Trophoblast cell (in vitro differentiated cells and primary cell): ENCODE results near the gene PNLIPRP3.
A peak's percentile ranks its signal among the peaks of the same experiment; 100 is the strongest.

Experiments used
- DNase-seq, 2 donors: peaks; one replicate each; pipeline ENCODE4 v3.0.0-alpha.2; 2016
- H2AFZ ChIP-seq: 2 replicates; pipeline ENCODE4 v1.6.1; 2013; ENCODE audit warnings: low read length, moderate library complexity, mild to moderate bottlenecking; ENCODE audit not compliant: insufficient read depth, poor library complexity
- H2AK5ac ChIP-seq: 2 replicates; pipeline ENCODE4 v1.6.1; 2013; ENCODE audit warnings: mild to moderate bottlenecking, low read length
- H2BK120ac ChIP-seq: 2 replicates; pipeline ENCODE4 v1.6.1; 2013; ENCODE audit warnings: low read length, mild to moderate bottlenecking, moderate library complexity; ENCODE audit not compliant: insufficient read depth, poor library complexity
- H2BK12ac ChIP-seq: 2 replicates; pipeline ENCODE4 v1.6.1; 2013; ENCODE audit warnings: mild to moderate bottlenecking, low read length, moderate library complexity
- H2BK5ac ChIP-seq: 2 replicates; pipeline ENCODE4 v1.6.1; 2013; ENCODE audit warnings: low read length, low read depth, moderate library complexity, mild to moderate bottlenecking; ENCODE audit not compliant: poor library complexity
- H3K14ac ChIP-seq: 2 replicates; pipeline ENCODE4 v1.6.1; 2013; ENCODE audit warnings: mild to moderate bottlenecking, low read length
- H3K18ac ChIP-seq: 2 replicates; pipeline ENCODE4 v1.6.1; 2013; ENCODE audit warnings: mild to moderate bottlenecking, low read length
- H3K23ac ChIP-seq: 2 replicates; pipeline ENCODE4 v1.6.1; 2013; ENCODE audit warnings: low read length
- H3K27ac ChIP-seq: 2 replicates; pipeline ENCODE4 v1.5.1; 2013; ENCODE audit warnings: low read depth, mild to moderate bottlenecking, inconsistent platforms, low read length, moderate library complexity
- H3K27me3 ChIP-seq: 2 replicates; pipeline ENCODE4 v1.6.1; 2013; ENCODE audit warnings: inconsistent platforms, mild to moderate bottlenecking, low read length, moderate library complexity; ENCODE audit not compliant: insufficient read depth
- H3K36me3 ChIP-seq, 2 experiments: 1 replicate in 1 of 2; 2 replicates in 1 of 2; pipeline ENCODE4 v1.6.1; 2013; ENCODE audit warnings: low read length in 2 of 2, mild to moderate bottlenecking in 2 of 2, moderate library complexity in 1 of 2; ENCODE audit not compliant: insufficient read depth in 2 of 2, control insufficient read depth in 1 of 2
- H3K4ac ChIP-seq: 2 replicates; pipeline ENCODE4 v1.6.1; 2013; ENCODE audit warnings: low read depth, mild to moderate bottlenecking, low read length, moderate library complexity
- H3K4me1 ChIP-seq, 2 experiments: 1 replicate in 1 of 2; 2 replicates in 1 of 2; pipeline ENCODE4 v1.6.1; 2013; ENCODE audit warnings: low read length in 2 of 2, mild to moderate bottlenecking in 2 of 2, moderate library complexity in 1 of 2; ENCODE audit not compliant: insufficient read depth in 2 of 2, control insufficient read depth in 1 of 2
- H3K4me2 ChIP-seq: 2 replicates; pipeline ENCODE4 v1.6.1; 2013; ENCODE audit warnings: inconsistent platforms, mild to moderate bottlenecking, low read length, moderate library complexity
- H3K4me3 ChIP-seq: 2 replicates; pipeline ENCODE4 v1.5.1; 2013; ENCODE audit warnings: mild to moderate bottlenecking, low read depth, low read length, inconsistent platforms
- H3K79me1 ChIP-seq: one replicate; pipeline ENCODE4 v1.6.1; 2013; ENCODE audit warnings: low read length
- H3K79me2 ChIP-seq: 2 replicates; pipeline ENCODE4 v1.6.1; 2013; ENCODE audit warnings: low read length, mild to moderate bottlenecking; ENCODE audit not compliant: control insufficient read depth, insufficient read depth, poor library complexity
- H3K9ac ChIP-seq: 2 replicates; pipeline ENCODE4 v1.6.1; 2013; ENCODE audit warnings: mild to moderate bottlenecking, low read length
- H3K9me3 ChIP-seq: 2 replicates; pipeline ENCODE4 v1.6.1; 2013; ENCODE audit warnings: low read depth, mild to moderate bottlenecking, control low read depth, inconsistent platforms, low read length; ENCODE audit not compliant: insufficient read depth
- H4K12ac ChIP-seq: 2 replicates; pipeline ENCODE4 v1.6.1; 2013; ENCODE audit warnings: low read depth, mild to moderate bottlenecking, low read length, moderate library complexity
- H4K8ac ChIP-seq: 2 replicates; pipeline ENCODE4 v1.6.1; 2013; ENCODE audit warnings: low read depth, mild to moderate bottlenecking, low read length, moderate library complexity
- H4K91ac ChIP-seq: one replicate; pipeline ENCODE4 v1.6.1; 2013; ENCODE audit warnings: low read depth, mild to moderate bottlenecking, low read length, moderate library complexity
- WGBS: extraction: QIAGEN DNeasy Blood & Tissue Kit; methylation state at CpG from one replicate; pipeline ENCODE4 v1.1.7; 2013; ENCODE audit warnings: missing lambda C conversion rate; ENCODE audit not compliant: insufficient read length, insufficient coverage; ENCODE audit errors: extremely low coverage; 5-methylcytosine and 5-hydroxymethylcytosine counted together

Gene PNLIPRP3

DNA sequence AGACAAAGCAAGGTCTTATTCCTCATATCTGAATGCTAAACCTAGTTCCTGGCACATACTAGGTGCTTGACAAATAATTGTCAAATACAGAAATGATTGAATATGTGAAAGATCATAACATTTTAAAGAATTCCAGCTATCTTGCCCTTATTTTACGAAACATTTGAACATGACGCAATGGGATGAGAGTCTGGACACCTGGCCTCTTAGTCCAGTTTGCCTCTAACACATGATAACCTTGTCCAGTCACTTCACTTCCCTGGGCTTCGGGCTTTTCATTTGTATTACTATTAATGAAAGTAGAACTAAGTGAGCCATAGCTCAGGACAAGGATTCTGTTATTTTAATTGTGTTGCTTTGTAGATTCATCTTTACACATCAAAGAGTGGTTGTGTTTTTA, 32.6 kb downstream of the PNLIPRP3 start:
- no peaks in the 10 kb centered on the region for H3K27me3 ChIP-seq
- no peak overlapping the region for H3K4ac ChIP-seq
- no peak overlapping the region for H2AFZ ChIP-seq
- peaks cover 5% of the 10 kb centered on the region for H3K9me3 ChIP-seq
- no peak overlapping the region for H3K4me2 ChIP-seq
- H2BK5ac ChIP-seq = no peak overlapping the region
- DNase-seq = peak; percentile 54 to 74
- H3K79me2 ChIP-seq = no peaks in the 10 kb centered on the region
- no peak overlapping the region for H2AK5ac ChIP-seq
- H3K18ac ChIP-seq = no peak overlapping the region
- no peak overlapping the region for H3K9ac ChIP-seq
- H3K4me1 ChIP-seq = no peaks in the 10 kb centered on the region
- no peak overlapping the region for H3K4me3 ChIP-seq
- H3K23ac ChIP-seq = no peak overlapping the region
- no CpG with 5 or more reads among the region's 3 CpGs for WGBS
- H3K79me1 ChIP-seq = no peaks in the 10 kb centered on the region
- no peak overlapping the region for H4K8ac ChIP-seq
- H4K12ac ChIP-seq = no peak overlapping the region
- no peak overlapping the region for H4K91ac ChIP-seq
- H3K36me3 ChIP-seq = no peaks in the 10 kb centered on the region
- no peak overlapping the region for H2BK12ac ChIP-seq
- H3K27ac ChIP-seq = no peak overlapping the region
- no peak overlapping the region for H2BK120ac ChIP-seq
- no peak overlapping the region for H3K14ac ChIP-seq

DNA sequence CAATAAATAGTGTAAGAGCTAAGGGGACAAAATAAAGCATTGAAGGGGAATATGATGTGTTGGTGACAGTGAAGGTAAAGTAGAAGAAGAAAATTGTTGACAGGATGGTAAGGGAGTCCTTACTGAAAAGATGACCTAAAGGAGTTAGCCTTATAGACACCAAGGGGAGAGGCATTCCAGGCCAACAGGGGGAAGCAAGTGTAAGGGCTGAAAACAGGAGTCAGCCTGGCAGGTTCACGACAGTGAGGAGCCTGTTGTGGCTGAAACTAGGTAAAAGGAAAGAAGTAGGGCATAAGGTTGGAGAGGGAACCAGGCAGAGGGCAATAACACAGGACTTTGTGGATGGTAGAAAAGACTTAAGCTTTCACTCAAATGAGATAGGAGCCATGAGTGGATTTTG, 34.0 kb downstream of the PNLIPRP3 start:
- H2BK12ac ChIP-seq = no peak overlapping the region
- H3K4me1 ChIP-seq = no peaks in the 10 kb centered on the region
- no peak overlapping the region for H3K27ac ChIP-seq
- H2BK5ac ChIP-seq = no peak overlapping the region
- H3K4me3 ChIP-seq = no peak overlapping the region
- no peak overlapping the region for H4K91ac ChIP-seq
- peaks cover 5% of the 10 kb centered on the region for H3K9me3 ChIP-seq
- H3K18ac ChIP-seq = no peak overlapping the region
- H4K12ac ChIP-seq = no peak overlapping the region
- H2AK5ac ChIP-seq = no peak overlapping the region
- no peaks in the 10 kb centered on the region for H3K79me1 ChIP-seq
- DNase-seq = no peak
- no peak overlapping the region for H3K4ac ChIP-seq
- no peaks in the 10 kb centered on the region for H3K36me3 ChIP-seq
- H4K8ac ChIP-seq = no peak overlapping the region
- no peak overlapping the region for H3K23ac ChIP-seq
- H3K14ac ChIP-seq = no peak overlapping the region
- H3K27me3 ChIP-seq = no peaks in the 10 kb centered on the region
- H2BK120ac ChIP-seq = no peak overlapping the region
- H3K4me2 ChIP-seq = no peak overlapping the region
- H2AFZ ChIP-seq = no peak overlapping the region
- H3K9ac ChIP-seq = no peak overlapping the region
- no peaks in the 10 kb centered on the region for H3K79me2 ChIP-seq
- no CpG with 5 or more reads among the region's 1 CpG for WGBS

DNA sequence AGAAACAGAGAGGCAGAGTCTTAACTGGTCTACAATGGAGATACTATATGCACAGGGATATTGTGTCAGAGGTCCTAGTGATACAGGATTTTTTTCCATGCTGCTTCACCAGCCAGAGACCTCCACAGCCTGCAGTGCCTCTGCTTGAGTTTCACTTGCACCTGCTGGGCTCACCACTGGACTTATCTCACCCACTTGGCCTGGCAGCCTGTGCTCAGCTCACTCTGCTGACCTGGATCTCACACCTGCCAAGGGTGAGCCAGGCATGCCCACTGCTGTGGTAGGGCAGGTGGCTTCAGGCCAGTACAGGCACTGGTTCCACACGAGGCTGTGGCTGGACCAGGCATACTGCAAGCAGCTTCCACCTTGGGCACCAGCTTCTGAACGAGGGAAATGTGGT, 36.6 kb downstream of the PNLIPRP3 start:
- no peak overlapping the region for H3K18ac ChIP-seq
- H2BK120ac ChIP-seq = no peak overlapping the region
- no peaks in the 10 kb centered on the region for H3K27me3 ChIP-seq
- H3K4ac ChIP-seq = no peak overlapping the region
- no peaks in the 10 kb centered on the region for H3K79me2 ChIP-seq
- H3K14ac ChIP-seq = no peak overlapping the region
- no peak overlapping the region for H2AFZ ChIP-seq
- no peak overlapping the region for H3K4me2 ChIP-seq
- H3K9ac ChIP-seq = no peak overlapping the region
- H3K36me3 ChIP-seq = no peaks in the 10 kb centered on the region
- no peak for DNase-seq
- H3K9me3 ChIP-seq = peaks cover 5% of the 10 kb centered on the region
- no peak overlapping the region for H2AK5ac ChIP-seq
- H4K8ac ChIP-seq = no peak overlapping the region
- H3K23ac ChIP-seq = no peak overlapping the region
- no CpG with 5 or more reads among the region's 2 CpGs for WGBS
- H3K27ac ChIP-seq = no peak overlapping the region
- peak overlapping the region; percentile 20 for H3K4me3 ChIP-seq
- H3K79me1 ChIP-seq = no peaks in the 10 kb centered on the region
- no peak overlapping the region for H2BK5ac ChIP-seq
- no peaks in the 10 kb centered on the region for H3K4me1 ChIP-seq
- no peak overlapping the region for H2BK12ac ChIP-seq
- H4K91ac ChIP-seq = no peak overlapping the region
- H4K12ac ChIP-seq = no peak overlapping the region

DNA sequence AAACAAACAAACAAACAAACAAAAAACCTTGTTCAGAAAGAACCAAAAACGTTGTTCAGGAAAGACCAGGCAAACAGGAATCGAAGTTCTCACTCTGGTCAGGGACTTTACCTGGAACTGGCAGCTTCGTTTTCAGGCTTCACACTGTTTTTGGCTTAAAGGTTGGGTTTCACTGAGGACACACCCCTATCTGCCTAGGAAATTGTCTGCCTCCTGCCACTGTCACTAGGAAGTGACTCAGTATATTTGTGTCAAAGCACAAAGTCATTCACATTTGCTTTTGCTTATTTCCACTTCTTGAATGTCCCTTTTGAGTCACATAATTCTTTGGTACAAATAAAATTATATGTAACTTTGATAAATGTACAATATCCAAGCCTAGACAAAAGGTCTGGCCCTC, 37.9 kb downstream of the PNLIPRP3 start:
- no peak overlapping the region for H2BK5ac ChIP-seq
- no peak overlapping the region for H2BK12ac ChIP-seq
- no peak overlapping the region for H3K4me2 ChIP-seq
- no peak overlapping the region for H3K14ac ChIP-seq
- no peak overlapping the region for H4K12ac ChIP-seq
- DNase-seq = peak in 1 of 2 donors; percentile 9
- H3K36me3 ChIP-seq = no peaks in the 10 kb centered on the region
- H4K91ac ChIP-seq = peak overlapping the region; percentile 55
- H3K79me1 ChIP-seq = peaks cover 5% of the 10 kb centered on the region
- no peak overlapping the region for H3K27ac ChIP-seq
- WGBS = no CpG with 5 or more reads among the region's 3 CpGs
- peak overlapping the region; percentile 47 for H4K8ac ChIP-seq
- H3K23ac ChIP-seq = no peak overlapping the region
- peaks cover 0 to 2% of the 10 kb centered on the region in 2 experiments for H3K4me1 ChIP-seq
- no peak overlapping the region for H2BK120ac ChIP-seq
- H3K79me2 ChIP-seq = no peaks in the 10 kb centered on the region
- H3K4ac ChIP-seq = no peak overlapping the region
- peaks cover 5% of the 10 kb centered on the region for H3K9me3 ChIP-seq
- no peak overlapping the region for H2AK5ac ChIP-seq
- no peak overlapping the region for H3K18ac ChIP-seq
- H2AFZ ChIP-seq = peak overlapping the region; percentile 83
- H3K9ac ChIP-seq = no peak overlapping the region
- H3K4me3 ChIP-seq = no peak overlapping the region
- H3K27me3 ChIP-seq = no peaks in the 10 kb centered on the region
